ENCODE measurements around the gene SLC27A3.

SLC27A3 gene, protein sequence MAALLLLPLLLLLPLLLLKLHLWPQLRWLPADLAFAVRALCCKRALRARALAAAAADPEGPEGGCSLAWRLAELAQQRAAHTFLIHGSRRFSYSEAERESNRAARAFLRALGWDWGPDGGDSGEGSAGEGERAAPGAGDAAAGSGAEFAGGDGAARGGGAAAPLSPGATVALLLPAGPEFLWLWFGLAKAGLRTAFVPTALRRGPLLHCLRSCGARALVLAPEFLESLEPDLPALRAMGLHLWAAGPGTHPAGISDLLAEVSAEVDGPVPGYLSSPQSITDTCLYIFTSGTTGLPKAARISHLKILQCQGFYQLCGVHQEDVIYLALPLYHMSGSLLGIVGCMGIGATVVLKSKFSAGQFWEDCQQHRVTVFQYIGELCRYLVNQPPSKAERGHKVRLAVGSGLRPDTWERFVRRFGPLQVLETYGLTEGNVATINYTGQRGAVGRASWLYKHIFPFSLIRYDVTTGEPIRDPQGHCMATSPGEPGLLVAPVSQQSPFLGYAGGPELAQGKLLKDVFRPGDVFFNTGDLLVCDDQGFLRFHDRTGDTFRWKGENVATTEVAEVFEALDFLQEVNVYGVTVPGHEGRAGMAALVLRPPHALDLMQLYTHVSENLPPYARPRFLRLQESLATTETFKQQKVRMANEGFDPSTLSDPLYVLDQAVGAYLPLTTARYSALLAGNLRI

DNA sequence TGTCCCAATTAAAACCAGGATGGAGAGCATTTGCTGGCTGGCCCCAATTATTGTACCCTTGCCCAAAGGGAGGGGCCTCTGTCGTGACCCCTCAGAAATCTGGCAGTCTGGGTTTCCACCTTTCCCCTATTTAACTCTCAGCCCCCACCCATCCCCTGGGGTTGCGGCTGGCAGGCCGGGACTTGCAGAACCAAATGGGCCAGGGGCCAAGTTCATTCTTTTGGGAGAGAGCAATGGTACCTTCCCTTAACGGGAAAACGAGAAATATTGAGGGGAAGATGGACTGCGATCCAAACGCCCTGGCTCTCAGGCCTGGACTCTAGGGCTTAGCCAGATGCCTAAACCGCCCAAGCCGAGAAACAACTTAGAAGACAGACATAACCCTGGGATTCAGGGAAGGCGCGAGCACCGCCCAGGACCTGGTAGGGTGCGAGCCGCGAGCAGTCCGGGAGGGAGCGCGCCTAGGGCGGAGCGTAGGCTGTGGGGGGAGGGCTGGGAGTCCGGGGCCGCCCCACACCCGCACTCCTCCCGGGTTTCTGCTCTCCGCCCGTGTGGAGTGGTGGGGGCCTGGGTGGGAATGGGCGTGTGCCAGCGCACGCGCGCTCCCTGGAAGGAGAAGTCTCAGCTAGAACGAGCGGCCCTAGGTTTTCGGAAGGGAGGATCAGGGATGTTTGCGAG is at the start of gene SLC27A3:
SLC27A3 (plus strand) TSS at position 628 of the 678 bp plus-strand sequence. CDS start 91 bp downstream, outside the sequence.
- H3K27me3 ChIP-seq (ENCODE audit: control insufficient read depth in 5 of 5, insufficient read depth in 4 of 5, low read length in 5 of 5), result no peaks in the 10 kb centered on the region
- H3K4me1 ChIP-seq (ENCODE audit: control insufficient read depth in 5 of 5, insufficient read depth in 5 of 5, low read length in 5 of 5), result peaks cover 31 to 94% (median 90%) of the 10 kb centered on the region in 5 donors
- peaks cover 0 to 58% (median 36%) of the 10 kb centered on the region in 5 donors for H3K36me3 ChIP-seq (ENCODE audit: control insufficient read depth in 5 of 5, insufficient read depth in 5 of 5, low read length in 5 of 5)
- H3K9me3 ChIP-seq (ENCODE audit: control insufficient read depth in 5 of 5, low read length in 5 of 5), result no peaks in the 10 kb centered on the region
- H3K9ac ChIP-seq (ENCODE audit: low read length in 5 of 5), result peak within 1 kb of the TSS; percentile 26 to 85 (median 70)
- H3K27ac ChIP-seq (ENCODE audit: low read depth, low read length), result peak within 1 kb of the TSS; percentile 92
- peak within 1 kb of the TSS; percentile 80 to 86 (median 83) for H3K4me3 ChIP-seq (ENCODE audit: low read depth in 1 of 5, low read length in 5 of 5)

DNA sequence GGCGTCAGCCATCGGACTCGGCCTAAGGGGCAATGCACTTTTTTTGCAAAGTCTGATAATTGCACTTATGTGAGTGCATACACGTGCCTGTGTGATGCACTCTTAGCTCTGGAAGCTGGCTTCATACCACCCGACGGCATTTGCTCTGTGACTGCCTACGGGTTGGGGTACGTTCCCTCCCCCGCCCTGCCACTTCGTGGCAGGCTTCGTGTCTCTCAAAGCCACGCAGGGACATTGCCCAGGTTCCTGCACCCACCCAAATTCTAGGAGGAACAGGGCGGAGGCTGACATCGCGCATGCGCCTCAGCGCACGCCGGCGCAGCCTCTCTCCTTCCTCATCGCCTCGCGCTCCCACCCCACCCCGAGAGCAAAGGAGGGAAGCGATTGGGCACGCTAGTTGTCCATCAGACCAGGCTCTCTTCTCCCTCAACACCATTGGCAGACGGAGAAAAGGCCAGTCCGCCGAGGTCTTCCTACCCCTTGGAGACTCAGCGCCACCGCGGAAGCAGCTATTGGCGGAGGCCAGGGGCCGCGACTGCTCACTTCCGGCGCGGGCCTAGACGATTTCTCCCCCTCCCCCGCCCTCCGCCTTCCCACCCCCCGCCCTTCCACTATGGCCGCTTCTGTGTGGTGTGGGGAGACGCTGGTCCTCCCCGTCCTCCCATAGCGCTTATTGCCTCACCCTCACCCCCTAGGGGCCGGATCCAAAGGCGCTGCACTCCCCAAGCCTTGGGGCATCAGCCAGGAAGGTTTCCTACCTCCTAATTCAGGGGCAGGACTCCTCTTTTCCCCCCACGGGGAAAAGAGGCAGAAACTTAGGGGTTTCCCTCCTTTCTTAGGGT is 47.5 kb upstream of the SLC27A3 start, which contains the start of gene INTS3:
INTS3 (plus strand) TSS at position 588 of the 842 bp plus-strand sequence. CDS start 585 bp downstream, outside the sequence.
- peak within 1 kb of the TSS; percentile 100 for H3K27ac ChIP-seq (ENCODE audit: low read depth, low read length)
- no peaks in the 10 kb centered on the region for H3K9me3 ChIP-seq (ENCODE audit: control insufficient read depth in 5 of 5, low read length in 5 of 5)
- H3K36me3 ChIP-seq (ENCODE audit: control insufficient read depth in 5 of 5, insufficient read depth in 5 of 5, low read length in 5 of 5), result no peaks in the 10 kb centered on the region
- H3K27me3 ChIP-seq (ENCODE audit: control insufficient read depth in 5 of 5, insufficient read depth in 4 of 5, low read length in 5 of 5), result no peaks in the 10 kb centered on the region
- H3K4me1 ChIP-seq (ENCODE audit: control insufficient read depth in 5 of 5, insufficient read depth in 5 of 5, low read length in 5 of 5), result peaks cover 0 to 47% (median 34%) of the 10 kb centered on the region in 5 donors
- peak within 1 kb of the TSS; percentile 86 to 100 (median 99) for H3K9ac ChIP-seq (ENCODE audit: low read length in 5 of 5)
- peak within 1 kb of the TSS; percentile 72 to 97 (median 90) for H3K4me3 ChIP-seq (ENCODE audit: low read depth in 1 of 5, low read length in 5 of 5)

DNA sequence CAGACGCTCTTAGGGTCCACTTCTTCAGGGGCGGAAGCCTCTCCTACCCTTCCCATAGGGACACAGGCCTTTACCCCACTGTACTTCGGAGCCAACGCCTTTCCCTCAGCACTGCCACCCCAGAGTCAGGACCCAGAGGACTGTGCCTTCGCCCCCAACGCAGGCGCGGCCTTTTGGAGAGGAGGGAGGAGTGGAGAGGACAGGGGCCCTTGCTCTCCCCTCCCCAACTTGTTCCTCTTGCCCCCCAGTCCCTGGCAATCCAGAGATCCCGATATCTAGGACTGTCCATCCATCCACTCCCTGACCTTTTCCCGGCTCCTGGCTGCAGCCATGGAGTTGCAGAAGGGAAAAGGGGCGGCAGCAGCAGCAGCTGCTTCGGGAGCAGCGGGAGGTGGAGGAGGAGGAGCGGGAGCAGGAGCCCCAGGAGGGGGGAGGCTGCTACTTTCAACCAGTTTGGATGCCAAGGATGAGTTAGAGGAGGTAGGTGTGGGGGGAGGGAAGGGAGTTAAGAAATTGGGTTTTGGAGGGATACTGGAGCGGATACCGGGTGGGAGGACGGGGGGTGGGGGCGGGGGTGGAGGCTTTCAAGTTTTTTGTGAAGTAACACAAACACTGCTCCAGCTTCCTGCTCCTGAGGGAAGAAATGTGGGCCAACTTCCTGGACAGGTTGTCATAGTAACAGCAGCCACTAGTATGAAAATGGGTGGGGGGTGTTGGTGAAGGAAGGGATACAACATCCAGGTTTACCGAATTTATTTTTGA is 46.7 kb upstream of the SLC27A3 start:
- no peaks in the 10 kb centered on the region for H3K36me3 ChIP-seq (ENCODE audit: control insufficient read depth in 5 of 5, insufficient read depth in 5 of 5, low read length in 5 of 5)
- H3K9ac ChIP-seq (ENCODE audit: low read length in 5 of 5), result peak overlapping the region; percentile 86 to 100 (median 99)
- peak overlapping the region; percentile 100 for H3K27ac ChIP-seq (ENCODE audit: low read depth, low read length)
- no peaks in the 10 kb centered on the region for H3K27me3 ChIP-seq (ENCODE audit: control insufficient read depth in 5 of 5, insufficient read depth in 4 of 5, low read length in 5 of 5)
- H3K4me1 ChIP-seq (ENCODE audit: control insufficient read depth in 5 of 5, insufficient read depth in 5 of 5, low read length in 5 of 5), result peaks cover 0 to 47% (median 34%) of the 10 kb centered on the region in 5 donors
- peak overlapping the region; percentile 72 to 97 (median 90) for H3K4me3 ChIP-seq (ENCODE audit: low read depth in 1 of 5, low read length in 5 of 5)
- H3K9me3 ChIP-seq (ENCODE audit: control insufficient read depth in 5 of 5, low read length in 5 of 5), result no peaks in the 10 kb centered on the region

DNA sequence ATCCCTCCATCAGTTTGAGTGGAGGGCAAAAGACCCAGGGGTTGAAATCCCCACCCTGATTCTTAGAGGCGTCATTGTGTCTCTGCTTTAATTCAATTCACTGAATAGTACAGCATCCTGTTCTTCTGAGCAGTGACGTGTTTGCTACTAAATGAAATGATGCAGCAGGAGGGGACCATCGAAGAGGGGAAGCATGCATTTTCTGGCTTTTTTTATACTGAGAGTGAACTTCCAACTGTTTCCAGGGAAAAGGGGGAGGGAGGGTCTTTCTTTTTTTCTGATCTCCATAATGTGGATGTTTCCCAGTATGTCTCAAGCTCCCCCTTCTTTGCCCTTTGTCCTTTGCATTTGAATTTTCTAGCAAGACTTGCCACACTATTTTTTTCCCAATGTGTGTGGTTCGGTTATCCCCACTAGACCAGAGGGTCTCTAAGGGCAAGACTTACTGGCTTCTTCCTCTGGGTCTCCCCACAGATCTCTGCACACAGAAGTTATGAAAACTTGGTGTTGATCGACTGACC is 44.7 kb upstream of the SLC27A3 start:
- no peaks in the 10 kb centered on the region for H3K27me3 ChIP-seq (ENCODE audit: control insufficient read depth in 5 of 5, insufficient read depth in 4 of 5, low read length in 5 of 5)
- peak overlapping the region in 2 of 5 donors; percentile 6 to 45 for H3K9ac ChIP-seq (ENCODE audit: low read length in 5 of 5)
- peaks cover 0 to 3% (median 0%) of the 10 kb centered on the region in 5 donors for H3K36me3 ChIP-seq (ENCODE audit: control insufficient read depth in 5 of 5, insufficient read depth in 5 of 5, low read length in 5 of 5)
- no peak overlapping the region for H3K4me3 ChIP-seq (ENCODE audit: low read depth in 1 of 5, low read length in 5 of 5)
- no peaks in the 10 kb centered on the region for H3K9me3 ChIP-seq (ENCODE audit: control insufficient read depth in 5 of 5, low read length in 5 of 5)
- peaks cover 3 to 61% (median 45%) of the 10 kb centered on the region in 5 donors for H3K4me1 ChIP-seq (ENCODE audit: control insufficient read depth in 5 of 5, insufficient read depth in 5 of 5, low read length in 5 of 5)
- H3K27ac ChIP-seq (ENCODE audit: low read depth, low read length), result peak overlapping the region; percentile 56

GRCh38 chr1:153733970-153734369 is 41.2 kb upstream of the SLC27A3 start:
- H3K36me3 ChIP-seq (ENCODE audit: control insufficient read depth in 5 of 5, insufficient read depth in 5 of 5, low read length in 5 of 5), result peaks cover 0 to 5% (median 0%) of the 10 kb centered on the region in 5 donors
- H3K27me3 ChIP-seq (ENCODE audit: control insufficient read depth in 5 of 5, insufficient read depth in 4 of 5, low read length in 5 of 5), result no peaks in the 10 kb centered on the region
- no peaks in the 10 kb centered on the region for H3K9me3 ChIP-seq (ENCODE audit: control insufficient read depth in 5 of 5, low read length in 5 of 5)
- H3K27ac ChIP-seq (ENCODE audit: low read depth, low read length), result peak overlapping the region; percentile 61
- H3K9ac ChIP-seq (ENCODE audit: low read length in 5 of 5), result peak overlapping the region in 1 of 5 donors; percentile 20
- no peak overlapping the region for H3K4me3 ChIP-seq (ENCODE audit: low read depth in 1 of 5, low read length in 5 of 5)
- H3K4me1 ChIP-seq (ENCODE audit: control insufficient read depth in 5 of 5, insufficient read depth in 5 of 5, low read length in 5 of 5), result peaks cover 3 to 38% (median 30%) of the 10 kb centered on the region in 5 donors

GRCh38 chr1:153734396-153735089 is 40.7 kb upstream of the SLC27A3 start:
- no peak overlapping the region for H3K4me3 ChIP-seq (ENCODE audit: low read depth in 1 of 5, low read length in 5 of 5)
- no peaks in the 10 kb centered on the region for H3K27me3 ChIP-seq (ENCODE audit: control insufficient read depth in 5 of 5, insufficient read depth in 4 of 5, low read length in 5 of 5)
- H3K9me3 ChIP-seq (ENCODE audit: control insufficient read depth in 5 of 5, low read length in 5 of 5), result no peaks in the 10 kb centered on the region
- peaks cover 0 to 5% (median 0%) of the 10 kb centered on the region in 5 donors for H3K36me3 ChIP-seq (ENCODE audit: control insufficient read depth in 5 of 5, insufficient read depth in 5 of 5, low read length in 5 of 5)
- H3K27ac ChIP-seq (ENCODE audit: low read depth, low read length), result peak overlapping the region; percentile 61
- peaks cover 3 to 32% (median 25%) of the 10 kb centered on the region in 5 donors for H3K4me1 ChIP-seq (ENCODE audit: control insufficient read depth in 5 of 5, insufficient read depth in 5 of 5, low read length in 5 of 5)
- H3K9ac ChIP-seq (ENCODE audit: low read length in 5 of 5), result peak overlapping the region in 1 of 5 donors; percentile 20

DNA sequence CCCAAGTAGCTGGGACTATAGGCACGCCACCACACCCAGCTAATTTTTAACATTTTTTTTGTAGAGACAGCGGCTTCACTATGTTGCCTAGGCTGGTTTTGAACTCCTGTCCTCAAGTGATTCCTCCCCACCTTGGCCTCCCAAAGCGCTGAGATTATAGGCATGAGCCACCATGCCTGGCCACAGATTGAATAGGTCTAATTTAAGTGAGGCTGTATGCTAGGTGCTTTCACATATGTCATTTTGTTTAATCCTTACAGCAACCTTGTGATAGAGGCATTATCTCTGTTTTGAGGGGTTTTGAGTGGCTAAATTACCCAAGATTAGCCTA is 40.2 kb upstream of the SLC27A3 start:
- Histone ChIP-seq H3K4me1 (ENCODE audit: control insufficient read depth in 5 of 5, insufficient read depth in 5 of 5, low read length in 5 of 5) (peaks cover 3 to 27% (median 19%) of the 10 kb centered on the region in 5 donors), H3K27ac (ENCODE audit: low read depth, low read length) (no peak overlapping the region)

GRCh38 chr1:153741986-153742385 is 33.2 kb upstream of the SLC27A3 start:
- H3K27me3 ChIP-seq (ENCODE audit: control insufficient read depth in 5 of 5, insufficient read depth in 4 of 5, low read length in 5 of 5), result no peaks in the 10 kb centered on the region
- peaks cover 23 to 60% (median 48%) of the 10 kb centered on the region in 5 donors for H3K36me3 ChIP-seq (ENCODE audit: control insufficient read depth in 5 of 5, insufficient read depth in 5 of 5, low read length in 5 of 5)
- peaks cover 0 to 3% (median 0%) of the 10 kb centered on the region in 5 donors for H3K4me1 ChIP-seq (ENCODE audit: control insufficient read depth in 5 of 5, insufficient read depth in 5 of 5, low read length in 5 of 5)
- no peak overlapping the region for H3K4me3 ChIP-seq (ENCODE audit: low read depth in 1 of 5, low read length in 5 of 5)
- no peak overlapping the region for H3K9ac ChIP-seq (ENCODE audit: low read length in 5 of 5)
- H3K9me3 ChIP-seq (ENCODE audit: control insufficient read depth in 5 of 5, low read length in 5 of 5), result no peaks in the 10 kb centered on the region
- no peak overlapping the region for H3K27ac ChIP-seq (ENCODE audit: low read depth, low read length)

More for the DNA sequence above, 40.2 kb upstream of the SLC27A3 start:
- Histone ChIP-seq H3K27me3 (ENCODE audit: control insufficient read depth in 5 of 5, insufficient read depth in 4 of 5, low read length in 5 of 5) (no peaks in the 10 kb centered on the region), H3K9ac (ENCODE audit: low read length in 5 of 5) (peak overlapping the region in 1 of 5 donors; percentile 46), H3K4me3 (ENCODE audit: low read depth in 1 of 5, low read length in 5 of 5) (no peak overlapping the region), H3K9me3 (ENCODE audit: control insufficient read depth in 5 of 5, low read length in 5 of 5) (no peaks in the 10 kb centered on the region), H3K36me3 (ENCODE audit: control insufficient read depth in 5 of 5, insufficient read depth in 5 of 5, low read length in 5 of 5) (peaks cover 0 to 5% (median 0%) of the 10 kb centered on the region in 5 donors)
